A673 (cell line): ENCODE results near the gene ADAT2.

Source experiments
- EZH2 ChIP-seq: fragments of 200-600 bp; sonication (generic); IDR thresholded peaks from 2 replicates; pipeline ENCODE4 v1.6.1; 2017; ENCODE audit warnings: borderline replicate concordance, low read depth, mild to moderate bottlenecking, mixed read lengths, antibody characterized with exemption, low read length; ENCODE audit not compliant: poor library complexity, severe bottlenecking
- TF ChIP-seq, protein P1 (sequence below): fragments of 300-800, 200-600 bp; sonication (generic); conservative IDR thresholded peaks from 2 replicates; pipeline ENCODE4 v1.5.1; 2017; ENCODE audit warnings: low read depth, mild to moderate bottlenecking, antibody characterized with exemption, low read length, moderate library complexity, mixed read lengths

DNA sequence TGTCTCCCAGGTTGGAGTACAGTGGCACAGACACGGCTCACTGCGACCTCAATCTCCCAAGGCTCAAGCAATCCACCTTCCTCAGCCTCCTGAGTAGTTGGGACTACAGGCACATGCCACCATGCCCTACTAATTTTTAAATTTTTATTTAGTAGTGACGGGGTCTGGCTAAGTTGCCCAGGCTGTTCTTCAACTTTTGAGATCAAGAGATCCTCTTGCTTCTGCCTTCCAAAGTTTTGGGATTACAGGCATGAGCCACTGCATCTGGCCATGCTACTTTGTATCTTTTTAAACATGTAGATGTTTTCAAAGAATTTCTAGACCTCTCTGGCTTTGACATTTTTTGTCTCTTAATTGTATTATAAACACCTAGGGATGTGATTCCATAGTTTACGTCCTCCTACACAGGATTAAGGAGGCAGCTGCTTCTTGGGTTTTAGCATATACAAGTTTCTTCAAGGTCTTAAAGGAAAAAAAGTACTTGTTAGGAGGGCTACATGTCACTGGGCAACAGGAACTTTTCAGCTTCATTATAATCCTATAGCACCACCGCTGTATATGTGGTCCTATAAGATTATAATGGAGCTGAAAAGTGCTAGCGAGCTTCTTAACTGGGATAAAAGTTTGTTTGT is 1.3 kb downstream of the ADAT2 start:
- TF ChIP-seq EZH2 = no peak
- TF ChIP-seq, protein P1, sequence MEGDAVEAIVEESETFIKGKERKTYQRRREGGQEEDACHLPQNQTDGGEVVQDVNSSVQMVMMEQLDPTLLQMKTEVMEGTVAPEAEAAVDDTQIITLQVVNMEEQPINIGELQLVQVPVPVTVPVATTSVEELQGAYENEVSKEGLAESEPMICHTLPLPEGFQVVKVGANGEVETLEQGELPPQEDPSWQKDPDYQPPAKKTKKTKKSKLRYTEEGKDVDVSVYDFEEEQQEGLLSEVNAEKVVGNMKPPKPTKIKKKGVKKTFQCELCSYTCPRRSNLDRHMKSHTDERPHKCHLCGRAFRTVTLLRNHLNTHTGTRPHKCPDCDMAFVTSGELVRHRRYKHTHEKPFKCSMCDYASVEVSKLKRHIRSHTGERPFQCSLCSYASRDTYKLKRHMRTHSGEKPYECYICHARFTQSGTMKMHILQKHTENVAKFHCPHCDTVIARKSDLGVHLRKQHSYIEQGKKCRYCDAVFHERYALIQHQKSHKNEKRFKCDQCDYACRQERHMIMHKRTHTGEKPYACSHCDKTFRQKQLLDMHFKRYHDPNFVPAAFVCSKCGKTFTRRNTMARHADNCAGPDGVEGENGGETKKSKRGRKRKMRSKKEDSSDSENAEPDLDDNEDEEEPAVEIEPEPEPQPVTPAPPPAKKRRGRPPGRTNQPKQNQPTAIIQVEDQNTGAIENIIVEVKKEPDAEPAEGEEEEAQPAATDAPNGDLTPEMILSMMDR = no peak
